GM21717 (cell line): ENCODE results near the gene TFPI2.

Source experiments
- ATAC-seq: cut with Tn5 transposase; IDR thresholded peaks from one replicate; pipeline ENCODE4 v1.9.1; 2021; ENCODE audit warnings: mild to moderate bottlenecking, moderate library complexity; ENCODE audit not compliant: unreplicated experiment

The TFPI2 gene

DNA sequence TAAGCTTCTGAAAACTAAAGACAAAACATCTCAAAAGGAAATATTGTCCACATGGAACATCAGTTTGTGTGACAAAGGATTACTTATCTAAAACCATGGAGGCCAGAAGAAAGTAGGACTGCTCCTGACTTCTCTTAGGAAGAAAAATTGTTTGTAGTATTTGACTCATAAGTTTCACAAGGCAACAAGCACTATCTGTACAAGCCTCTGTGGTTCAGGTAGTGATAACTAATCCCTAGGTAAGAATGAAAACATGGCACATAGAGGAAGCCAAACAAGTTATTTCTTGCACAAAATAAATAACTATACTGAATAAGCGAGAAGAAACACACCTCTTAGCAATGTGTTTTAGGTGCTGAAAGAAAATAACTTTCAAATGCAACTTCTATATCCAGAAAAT is 30.3 kb downstream of the TFPI2 start:
- ATAC-seq: no peak

DNA sequence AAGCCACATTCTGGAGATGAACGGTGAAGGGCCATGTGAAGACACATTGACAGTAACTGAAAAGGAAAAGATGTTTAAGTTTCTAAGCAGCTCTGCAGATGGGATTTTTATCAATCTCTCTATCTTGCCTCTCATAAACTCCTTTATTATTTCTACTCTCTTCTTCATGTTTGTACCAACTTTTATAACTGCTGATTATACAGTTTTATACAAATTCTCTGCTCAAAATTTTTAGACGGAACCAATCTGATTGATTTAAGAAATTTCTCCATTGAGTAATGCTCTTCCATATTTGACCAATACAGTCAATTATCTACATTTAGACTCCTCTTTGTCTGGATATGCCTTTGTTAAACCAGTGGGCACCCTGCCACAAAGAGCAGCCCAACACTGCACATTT is 31.7 kb downstream of the TFPI2 start:
- ATAC-seq: no peak

DNA sequence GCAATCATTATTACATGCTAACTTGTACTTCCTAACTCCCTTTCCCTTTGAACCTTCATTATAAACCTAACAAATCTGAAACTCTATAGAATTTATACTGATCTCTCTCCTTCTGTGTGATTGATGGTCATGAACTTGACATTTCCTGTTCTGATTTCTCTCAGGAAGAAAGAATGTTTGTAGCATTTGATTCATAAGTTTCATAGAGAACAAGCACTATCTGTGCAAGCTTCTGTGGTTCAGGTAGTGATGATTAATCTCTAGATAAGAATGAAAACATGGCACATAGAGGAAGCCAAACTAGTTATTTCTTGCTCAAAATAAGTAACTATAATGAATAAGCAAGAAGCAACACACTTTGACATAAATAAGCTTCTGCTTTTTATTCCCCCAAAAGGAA is 34.2 kb downstream of the TFPI2 start:
- no peak for ATAC-seq

DNA sequence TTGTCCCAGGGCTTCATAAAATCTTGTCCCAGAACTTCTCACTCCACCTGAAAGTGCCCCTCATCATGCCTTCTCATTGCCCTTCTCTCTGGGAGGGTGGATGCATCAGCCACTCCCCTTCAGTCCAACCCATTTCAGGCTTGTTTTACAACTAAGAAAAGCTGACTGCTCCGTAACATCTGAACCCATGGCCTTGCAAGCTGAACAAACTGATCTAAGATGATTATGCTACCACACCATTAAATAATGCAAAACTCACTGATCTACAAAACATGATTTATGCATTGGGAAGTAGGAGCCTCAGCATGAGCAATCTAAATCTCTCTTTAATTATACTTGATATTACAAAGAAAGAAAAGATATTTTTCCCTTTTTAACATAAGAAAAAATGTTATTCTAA is 34.8 kb downstream of the TFPI2 start:
- ATAC-seq: no peak

DNA sequence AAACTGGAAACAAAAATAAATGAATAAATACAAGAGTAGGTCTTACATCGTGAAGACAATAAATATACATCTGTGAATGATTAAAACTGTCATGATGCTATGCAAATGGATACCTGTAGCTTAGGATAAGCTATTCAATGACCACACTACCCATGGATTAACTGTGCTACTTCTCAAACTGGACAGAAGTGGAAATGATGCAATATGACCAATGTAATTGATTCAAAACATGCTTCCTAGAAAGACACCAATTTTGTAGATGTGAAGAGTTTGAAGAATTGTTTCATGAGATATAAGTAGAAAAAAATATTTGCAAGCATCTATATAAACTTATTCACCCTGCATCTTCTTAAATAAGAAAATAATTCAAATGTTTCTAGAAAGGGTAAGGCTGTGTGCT is 36.1 kb downstream of the TFPI2 start:
- ATAC-seq: no peak

DNA sequence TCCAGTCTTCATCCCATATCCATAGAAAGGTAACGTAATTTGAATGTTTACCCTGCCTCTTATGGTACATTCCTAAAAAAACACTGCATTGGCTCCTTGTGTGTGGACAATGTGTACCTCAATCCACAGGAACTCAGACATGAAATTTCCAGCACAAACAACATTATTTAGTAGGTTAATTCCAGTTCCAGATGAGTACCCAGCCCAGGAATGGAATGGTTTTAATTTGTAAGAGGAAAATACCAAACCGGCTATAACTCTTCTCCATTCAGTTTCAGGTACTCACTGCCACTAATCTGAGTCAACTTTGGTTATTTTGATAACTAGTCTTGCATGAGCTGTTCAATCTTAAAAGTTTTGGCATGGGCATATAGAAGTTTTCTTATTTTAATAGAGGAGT is 39.0 kb downstream of the TFPI2 start:
- no peak for ATAC-seq

DNA sequence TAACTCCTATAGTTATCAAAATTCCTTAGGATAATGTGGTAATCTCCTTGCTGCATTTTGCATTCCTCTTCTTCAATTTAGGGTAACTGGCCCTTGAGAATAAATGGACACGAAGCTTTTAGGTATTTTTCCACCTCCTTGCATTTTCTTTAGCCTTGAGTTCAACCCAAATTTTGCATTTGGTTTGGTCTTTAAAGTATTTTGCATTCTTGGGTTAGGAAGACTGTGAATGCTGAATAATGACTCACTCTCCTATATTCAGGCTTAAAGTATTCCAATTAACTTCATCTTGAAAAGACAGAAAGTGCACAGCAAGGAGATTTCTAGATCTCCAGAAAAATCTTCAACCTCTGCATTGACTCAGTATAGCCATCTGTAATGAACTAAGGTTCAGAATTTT is 47.3 kb downstream of the TFPI2 start:
- no peak for ATAC-seq

DNA sequence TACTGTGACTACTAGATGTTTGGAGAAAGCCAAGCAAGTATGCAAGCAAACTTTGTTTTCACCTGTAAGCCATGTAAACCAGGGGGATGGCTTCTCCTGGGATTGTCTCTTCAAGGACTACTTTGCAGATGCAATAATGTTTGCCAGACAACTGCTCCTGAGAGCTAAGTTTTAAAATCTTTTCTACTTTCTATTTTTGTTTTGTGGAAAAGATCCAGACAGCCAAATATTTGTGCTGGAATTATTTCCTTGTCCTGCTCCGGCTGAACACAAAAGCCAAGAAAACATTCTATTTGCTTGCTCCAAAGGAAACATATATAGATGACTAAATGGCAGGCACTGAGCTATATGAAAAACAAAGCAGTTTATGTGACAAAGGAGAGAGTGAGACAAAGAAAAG is 51.6 kb downstream of the TFPI2 start:
- ATAC-seq: no peak

DNA sequence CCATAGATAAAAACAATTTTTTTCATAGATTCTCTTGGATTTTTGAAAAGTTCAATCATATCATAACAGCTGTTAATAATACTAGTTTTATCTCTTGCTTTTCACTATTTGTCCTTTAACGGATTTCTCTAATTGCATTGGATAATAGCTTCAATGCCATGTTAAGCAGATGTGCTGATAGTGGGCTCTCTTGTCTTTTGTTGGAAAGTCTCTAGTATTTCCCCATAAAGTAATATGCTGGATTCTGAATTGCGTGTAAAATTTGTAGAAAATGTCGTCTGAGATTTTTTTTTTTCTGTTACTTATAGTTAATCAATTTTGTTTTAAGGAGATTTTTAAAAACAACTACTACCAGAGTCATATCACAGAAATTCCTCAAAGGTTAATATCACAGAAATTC is 53.3 kb downstream of the TFPI2 start:
- no peak for ATAC-seq

DNA sequence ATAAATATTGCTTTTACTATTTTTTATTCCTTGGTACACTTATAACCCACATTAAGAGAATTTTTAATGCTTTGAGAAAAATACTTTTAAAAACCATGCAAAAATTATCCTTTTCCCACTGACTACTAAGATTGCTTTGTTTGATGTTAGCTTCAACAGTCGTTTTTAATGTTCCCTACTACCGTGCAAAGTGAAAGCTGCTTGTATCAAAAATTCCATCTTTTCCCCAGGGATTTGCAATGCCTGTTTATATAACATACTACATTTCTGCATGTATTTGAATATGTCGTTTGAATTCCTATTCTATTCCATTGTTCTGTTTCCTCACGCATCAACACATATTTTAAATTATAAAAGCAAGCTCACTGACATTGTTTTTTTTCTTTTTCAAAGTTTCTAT is 54.4 kb downstream of the TFPI2 start:
- no peak for ATAC-seq

DNA sequence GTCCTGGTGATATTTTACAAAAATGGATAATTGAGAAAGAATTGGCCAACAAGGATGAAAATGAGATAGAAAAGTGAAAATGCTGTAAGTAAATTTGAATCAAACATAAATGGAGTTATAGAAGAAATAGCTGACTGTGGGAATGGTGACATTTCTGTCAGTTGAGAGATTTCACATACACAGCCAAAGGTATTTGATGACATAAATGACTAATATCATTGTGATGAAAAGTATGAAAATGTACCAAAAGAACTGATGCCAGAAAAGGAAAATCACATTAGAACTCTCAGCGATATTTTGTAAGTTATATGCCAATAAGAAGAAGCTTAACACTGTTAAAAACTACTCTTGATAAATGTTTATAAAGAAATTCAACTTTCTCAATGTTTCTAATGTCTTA is 54.9 kb downstream of the TFPI2 start:
- ATAC-seq: no peak
